Thymus (tissue), 11 donors: ENCODE data around the gene ORAI3. TPM values are rescaled to one million over a fixed set of nuclear protein-coding genes. Genes with fewer than 3 reads are reported as not detected.

Source experiments
- DNase-seq, 9 donors: peaks; one replicate each; pipeline ENCODE4 v3.0.0-alpha.2; 2013; ENCODE audit warnings: low spot score in 9 of 9, low read depth in 6 of 9, missing footprints in 1 of 9
- H3K27ac ChIP-seq, 2 donors: one replicate each; pipeline ENCODE4 v1.5.1; 2013; ENCODE audit warnings: control low read depth in 1 of 2, low read depth in 1 of 2, low read length in 1 of 2, mild to moderate bottlenecking in 1 of 2, moderate library complexity in 1 of 2
- H3K27me3 ChIP-seq, 2 donors: one replicate each; pipeline ENCODE4 v1.5.1; 2013; ENCODE audit warnings: low read length in 1 of 2; ENCODE audit not compliant: control insufficient read depth in 2 of 2, insufficient read depth in 1 of 2
- H3K36me3 ChIP-seq, 2 donors: one replicate each; pipeline ENCODE4 v1.5.1; 2013; ENCODE audit warnings: low read length in 1 of 2, mild to moderate bottlenecking in 1 of 2, moderate library complexity in 1 of 2; ENCODE audit not compliant: control insufficient read depth in 2 of 2, insufficient read depth in 2 of 2
- H3K4me1 ChIP-seq, 2 donors: one replicate each; pipeline ENCODE4 v1.5.1; 2013; ENCODE audit warnings: low read length in 2 of 2; ENCODE audit not compliant: control insufficient read depth in 2 of 2, insufficient read depth in 2 of 2
- H3K4me3 ChIP-seq, 2 donors: one replicate each; pipeline ENCODE4 v1.5.1; 2013; ENCODE audit warnings: low read length in 2 of 2, control low read depth in 1 of 2, mild to moderate bottlenecking in 1 of 2
- H3K9me3 ChIP-seq, 2 donors: one replicate each; pipeline ENCODE4 v1.5.1; 2013; ENCODE audit warnings: low read length in 1 of 2, mild to moderate bottlenecking in 1 of 2; ENCODE audit not compliant: control insufficient read depth in 2 of 2, insufficient read depth in 1 of 2
- WGBS: extraction: QIAGEN DNeasy Blood & Tissue Kit; methylation state at CpG from one replicate; pipeline ENCODE4 v1.1.7; 2013; 5-methylcytosine and 5-hydroxymethylcytosine counted together
- polyA plus RNA-seq: library from polyadenylated mRNA; stranded (reverse); fragments of 200-250 nt; gene quantifications from one replicate; pipeline ENCODE4 v1.2.3, GENCODE V29; 2013
- total RNA-seq: library from RNA; stranded (reverse); fragments of 120-200 nt; gene quantifications from one replicate; pipeline ENCODE4 v1.2.4, GENCODE V29; 2013
- donor health status: healthy.

The ORAI3 gene
- total and polyA plus RNA-seq, 2 donors = 12.3 to 26.4 TPM

DNA sequence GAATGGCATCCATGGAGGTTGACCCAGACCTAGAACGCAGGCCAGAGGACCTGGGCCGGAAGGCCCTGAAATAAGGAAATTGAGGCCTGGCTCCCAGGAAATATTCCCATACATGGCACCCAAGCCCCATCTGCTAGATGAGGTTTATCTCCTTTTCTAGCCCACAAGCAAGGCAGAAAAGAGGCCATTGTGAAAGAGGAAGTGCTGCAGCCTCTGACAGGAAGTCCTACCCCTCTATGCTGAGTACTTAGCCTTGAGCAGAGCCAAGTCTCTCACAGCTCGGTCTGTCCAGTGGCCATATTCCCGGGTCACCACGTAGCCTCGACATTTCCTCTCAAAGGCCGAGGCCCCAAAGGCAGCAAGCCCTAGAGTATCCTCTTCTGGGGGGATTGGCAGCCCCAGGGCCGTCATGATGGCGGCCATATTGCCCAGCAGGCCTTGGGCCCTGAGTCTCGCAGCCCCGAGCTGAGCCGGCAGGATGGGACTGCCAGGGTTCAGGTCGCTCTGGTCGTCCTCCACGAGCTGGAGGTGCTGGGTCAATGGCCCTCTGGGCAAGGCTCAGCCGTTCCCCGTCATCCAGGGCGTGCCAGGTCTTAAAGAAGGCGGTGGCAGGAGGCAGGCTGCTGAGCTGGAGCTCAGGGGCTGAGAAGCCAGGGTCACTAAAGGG, 44.6 kb upstream of the ORAI3 start:
- H3K36me3 ChIP-seq = no peaks in the 10 kb centered on the region
- H3K9me3 ChIP-seq = peaks cover 0 to 20% of the 10 kb centered on the region in 2 donors
- WGBS = 79% methylated on average over 19 of the region's 19 CpGs
- H3K4me3 ChIP-seq = no peak overlapping the region
- DNase-seq = no peak
- no peaks in the 10 kb centered on the region for H3K27me3 ChIP-seq
- H3K4me1 ChIP-seq = peaks cover 24 to 35% of the 10 kb centered on the region in 2 donors
- H3K27ac ChIP-seq = peak overlapping the region; percentile 88 to 91

GRCh38 chr16:30907064-30907463, 41.8 kb upstream of the ORAI3 start:
- Histone ChIP-seq H3K4me3 (no peak overlapping the region), H3K9me3 (peaks cover 0 to 20% of the 10 kb centered on the region in 2 donors), H3K27ac (no peak overlapping the region), H3K36me3 (no peaks in the 10 kb centered on the region), H3K27me3 (no peaks in the 10 kb centered on the region), H3K4me1 (peaks cover 15 to 25% of the 10 kb centered on the region in 2 donors)
- WGBS = 96% methylated on average over 4 of the region's 4 CpGs
- no peak for DNase-seq

GRCh38 chr16:30910427-30911029, 38.3 kb upstream of the ORAI3 start:
- no peak overlapping the region for H3K27ac ChIP-seq
- H3K36me3 ChIP-seq = no peaks in the 10 kb centered on the region
- no peak for DNase-seq
- H3K4me3 ChIP-seq = no peak overlapping the region
- WGBS = 83% methylated on average over 18 of the region's 18 CpGs
- no peaks in the 10 kb centered on the region for H3K4me1 ChIP-seq
- H3K9me3 ChIP-seq = no peaks in the 10 kb centered on the region
- H3K27me3 ChIP-seq = no peaks in the 10 kb centered on the region

- no peak for DNase-seq
- H3K4me3 ChIP-seq = no peak overlapping the region
- no peaks in the 10 kb centered on the region for H3K36me3 ChIP-seq
- H3K27ac ChIP-seq = no peak overlapping the region
- H3K9me3 ChIP-seq = no peaks in the 10 kb centered on the region
- H3K4me1 ChIP-seq = no peaks in the 10 kb centered on the region
- no peaks in the 10 kb centered on the region for H3K27me3 ChIP-seq
- 97% methylated on average over 6 of the region's 6 CpGs for WGBS
These were observed 36.0 kb upstream of the ORAI3 start for GRCh38 chr16:30912794-30913412.

DNA sequence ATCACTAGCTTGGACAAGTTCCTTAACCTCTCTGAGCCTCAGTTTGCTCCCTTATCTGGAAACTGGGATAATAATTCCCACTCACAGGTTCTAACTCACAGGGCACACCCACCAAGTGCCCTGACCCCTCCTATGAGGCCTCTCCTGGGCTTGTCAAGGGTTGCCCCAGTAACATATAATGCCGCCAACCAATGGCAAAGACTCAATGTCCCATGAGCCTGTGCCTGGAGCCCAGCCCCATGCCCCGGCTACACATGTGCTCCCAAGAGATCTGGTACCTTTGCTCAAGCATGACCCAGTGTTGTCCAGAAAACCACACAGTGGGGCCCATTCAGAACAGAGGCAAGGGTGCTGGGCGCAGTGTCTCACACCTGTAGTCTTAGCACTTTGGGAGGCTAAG, 34.0 kb upstream of the ORAI3 start:
- Histone ChIP-seq H3K4me3 (no peak overlapping the region), H3K36me3 (no peaks in the 10 kb centered on the region), H3K27ac (no peak overlapping the region), H3K27me3 (no peaks in the 10 kb centered on the region), H3K9me3 (no peaks in the 10 kb centered on the region), H3K4me1 (no peaks in the 10 kb centered on the region)
- 98% methylated on average over 3 of the region's 3 CpGs for WGBS
- no peak for DNase-seq

DNA sequence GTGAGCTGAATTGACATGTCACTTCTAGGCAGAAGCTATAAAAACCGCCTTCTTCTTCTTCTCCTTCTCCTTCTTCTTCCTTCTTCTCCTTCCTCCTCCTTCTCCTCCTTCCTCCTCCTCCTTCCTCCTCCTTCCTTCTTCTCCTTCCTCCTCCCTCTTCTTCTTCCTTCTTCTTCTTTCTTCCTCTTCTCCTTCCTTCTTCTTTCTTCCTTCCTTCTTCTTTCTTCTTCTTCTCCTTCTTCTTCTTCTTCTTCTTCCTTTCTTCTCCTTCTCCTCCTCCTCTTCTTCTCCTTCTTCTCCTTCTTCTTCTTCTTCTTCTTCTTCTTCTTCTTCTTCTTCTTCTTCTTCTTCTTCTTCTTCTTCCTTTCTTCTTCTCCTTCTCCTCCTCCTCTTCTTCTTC, 30.3 kb upstream of the ORAI3 start:
- Histone ChIP-seq H3K27ac (no peak overlapping the region), H3K4me3 (no peak overlapping the region), H3K27me3 (no peaks in the 10 kb centered on the region), H3K9me3 (peaks cover 0 to 3% of the 10 kb centered on the region in 2 donors), H3K36me3 (no peaks in the 10 kb centered on the region), H3K4me1 (peaks cover 0 to 11% of the 10 kb centered on the region in 2 donors)
- WGBS = 97% methylated on average over 1 of the region's 1 CpG
- no peak for DNase-seq

DNA sequence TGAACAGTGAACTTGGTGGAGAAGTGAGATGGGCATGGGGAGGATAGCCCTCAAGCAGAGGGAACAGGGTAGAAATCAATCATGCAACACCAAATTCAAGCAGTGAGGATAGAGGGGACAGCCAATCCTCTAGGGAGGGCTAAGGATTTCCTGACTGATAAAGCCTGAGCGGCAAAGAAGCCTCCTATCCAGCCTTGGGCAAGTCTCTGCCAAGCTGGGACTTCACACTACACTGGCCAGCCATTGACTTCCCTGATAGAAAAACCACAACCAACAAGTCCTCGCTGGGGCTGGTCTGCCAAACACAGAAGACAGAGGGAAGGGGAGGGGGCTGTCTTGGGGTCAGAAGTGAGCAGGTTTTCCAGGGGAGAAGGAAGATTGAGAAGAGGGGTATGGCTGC, 28.0 kb upstream of the ORAI3 start:
- no peak for DNase-seq
- 85% methylated on average over 2 of the region's 2 CpGs for WGBS
- Histone ChIP-seq H3K4me1 (peaks cover 0 to 25% of the 10 kb centered on the region in 2 donors), H3K9me3 (peaks cover 0 to 3% of the 10 kb centered on the region in 2 donors), H3K4me3 (no peak overlapping the region), H3K27ac (no peak overlapping the region), H3K36me3 (peaks cover 0 to 2% of the 10 kb centered on the region in 2 donors), H3K27me3 (no peaks in the 10 kb centered on the region)

GRCh38 chr16:30921459-30921747, 27.5 kb upstream of the ORAI3 start:
- Histone ChIP-seq H3K27me3 (no peaks in the 10 kb centered on the region), H3K9me3 (peaks cover 0 to 3% of the 10 kb centered on the region in 2 donors), H3K36me3 (peaks cover 0 to 2% of the 10 kb centered on the region in 2 donors), H3K27ac (peak overlapping the region in 1 of 2 donors; percentile 88), H3K4me1 (peaks cover 0 to 30% of the 10 kb centered on the region in 2 donors), H3K4me3 (peak overlapping the region; percentile 60 to 75)
- no peak for DNase-seq
- 40% methylated on average over 6 of the region's 6 CpGs for whole genome bisulfite sequencing

GRCh38 chr16:30921748-30922419, 27.0 kb upstream of the ORAI3 start:
- peak; percentile 76 to 95 (median 87) for DNase-seq
- H3K27ac ChIP-seq = peak overlapping the region; percentile 81 to 88
- under 1% methylated on average over 37 of the region's 37 CpGs for WGBS

More at GRCh38 chr16:30921748-30922419, 27.0 kb upstream of the ORAI3 start:
- Histone ChIP-seq H3K4me1 (peaks cover 0 to 35% of the 10 kb centered on the region in 2 donors), H3K27me3 (no peaks in the 10 kb centered on the region), H3K9me3 (peaks cover 0 to 3% of the 10 kb centered on the region in 2 donors), H3K4me3 (peak overlapping the region; percentile 60 to 75), H3K36me3 (peaks cover 2% of the 10 kb centered on the region in 2 donors)
